GM21390 (cell line): Measurements from ENCODE around the gene HMGXB4.

Source experiments
- ATAC-seq: cut with Tn5 transposase; IDR thresholded peaks from one replicate; pipeline ENCODE4 v1.9.1; 2021; ENCODE audit not compliant: unreplicated experiment

HMGXB4 gene

DNA sequence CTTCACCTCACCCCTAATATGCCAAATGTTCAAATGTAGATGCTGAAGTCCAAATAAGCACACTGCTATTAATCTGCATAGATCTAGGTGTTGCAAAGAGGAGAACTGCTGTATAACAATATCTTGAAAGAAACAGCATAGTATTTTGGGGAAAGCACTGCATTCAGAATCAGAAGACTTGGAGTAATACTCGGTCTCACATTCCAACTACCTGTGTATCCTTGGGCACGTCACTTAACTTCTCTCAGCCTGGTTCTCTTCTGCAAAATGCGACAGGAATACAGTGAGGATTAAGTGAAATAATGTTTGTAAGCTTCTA lies 332 bp upstream of the HMGXB4 start:
- ATAC-seq = peak; percentile 16

DNA sequence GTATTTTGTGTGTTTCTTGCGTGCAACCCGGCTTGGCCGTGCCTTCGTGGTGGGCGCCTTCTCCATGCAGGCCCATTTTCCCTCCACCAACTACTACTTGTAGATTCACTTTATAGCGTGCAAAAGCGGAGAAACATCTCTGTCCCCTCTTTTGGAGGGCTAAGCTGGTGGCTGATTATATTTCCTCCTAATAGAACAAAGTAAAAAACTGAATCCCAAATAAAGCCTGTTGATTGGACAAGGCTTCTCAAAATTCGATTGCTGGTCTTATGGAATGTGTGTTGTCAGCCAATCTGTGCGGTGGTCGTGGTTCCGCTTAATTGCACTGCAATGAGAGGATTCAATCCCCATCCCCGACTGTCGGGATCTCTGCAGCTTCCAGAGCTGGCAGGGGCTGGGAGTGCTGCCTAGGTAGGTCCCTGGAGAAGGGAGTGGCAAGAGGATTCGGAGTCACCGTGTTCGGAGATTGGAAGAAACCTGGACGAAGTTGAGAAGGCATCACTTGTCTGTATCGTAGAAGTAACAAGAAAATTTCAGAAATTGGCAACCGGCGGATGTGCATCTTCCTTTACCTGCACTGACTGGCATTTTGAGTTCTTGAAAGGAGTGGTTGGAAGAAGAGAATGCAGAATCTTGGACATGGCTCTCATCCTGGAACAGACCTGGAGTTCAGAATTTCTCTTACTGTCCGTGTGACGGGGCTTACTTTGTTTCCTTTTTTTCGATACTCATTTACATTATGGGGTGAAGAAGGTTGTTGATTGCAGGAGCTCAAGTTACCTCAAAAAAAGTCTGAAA lies 1.1 kb downstream of the HMGXB4 start:
- peak; percentile 6 for ATAC-seq

DNA sequence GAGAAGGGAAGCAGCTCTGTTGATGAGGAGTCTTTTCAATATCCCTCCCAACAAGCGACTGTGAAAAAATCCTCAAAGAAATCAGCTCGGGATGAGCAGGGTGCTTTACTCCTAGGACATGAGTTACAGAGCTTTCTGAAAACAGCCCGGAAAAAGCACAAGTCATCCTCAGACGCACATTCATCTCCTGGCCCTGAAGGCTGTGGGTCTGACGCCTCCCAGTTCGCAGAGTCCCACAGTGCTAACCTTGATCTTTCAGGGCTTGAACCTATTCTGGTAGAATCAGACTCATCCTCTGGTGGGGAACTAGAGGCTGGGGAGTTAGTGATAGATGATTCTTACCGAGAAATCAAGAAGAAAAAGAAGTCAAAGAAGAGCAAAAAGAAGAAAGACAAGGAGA lies 7.7 kb downstream of the HMGXB4 start:
- no peak for ATAC-seq

DNA sequence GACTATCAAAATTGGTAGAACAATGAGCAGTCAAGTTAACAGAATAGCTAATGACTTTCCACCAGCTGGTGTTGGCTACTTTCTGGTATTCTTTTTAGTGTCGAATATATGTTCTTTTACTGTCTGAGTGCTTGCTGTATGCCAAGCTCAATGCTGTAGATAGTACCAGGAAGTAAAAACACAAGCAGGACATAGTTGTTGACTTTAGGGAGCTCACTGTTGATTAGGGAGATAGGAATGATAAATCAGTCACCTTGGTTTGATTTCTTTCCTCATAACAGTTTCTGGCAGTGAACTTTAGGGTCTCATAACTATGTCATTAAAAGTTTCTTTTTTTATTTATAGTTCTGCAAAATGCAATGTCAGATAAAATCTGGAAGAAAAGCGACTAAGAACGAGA lies 9.0 kb downstream of the HMGXB4 start:
- no peak for ATAC-seq

DNA sequence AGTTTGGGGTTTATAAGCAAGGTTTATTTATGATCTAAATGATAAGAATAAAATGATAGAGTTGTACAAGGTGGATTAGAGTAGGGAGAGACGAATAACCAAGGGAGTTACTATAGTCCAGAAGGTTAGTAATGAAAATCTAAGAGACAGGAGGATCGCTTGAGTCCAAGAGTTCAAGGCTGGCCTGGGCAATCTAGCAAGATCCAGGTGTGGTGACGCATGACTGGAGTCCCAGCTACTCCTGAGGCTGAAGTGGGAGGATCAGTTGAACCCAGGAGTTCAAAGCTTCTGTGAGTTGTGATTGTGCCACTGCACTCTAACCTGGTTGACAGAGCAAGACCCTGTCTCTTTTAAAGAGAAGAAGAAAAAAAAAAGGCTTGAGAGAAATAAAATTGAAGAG lies 12.3 kb downstream of the HMGXB4 start:
- ATAC-seq = no peak

DNA sequence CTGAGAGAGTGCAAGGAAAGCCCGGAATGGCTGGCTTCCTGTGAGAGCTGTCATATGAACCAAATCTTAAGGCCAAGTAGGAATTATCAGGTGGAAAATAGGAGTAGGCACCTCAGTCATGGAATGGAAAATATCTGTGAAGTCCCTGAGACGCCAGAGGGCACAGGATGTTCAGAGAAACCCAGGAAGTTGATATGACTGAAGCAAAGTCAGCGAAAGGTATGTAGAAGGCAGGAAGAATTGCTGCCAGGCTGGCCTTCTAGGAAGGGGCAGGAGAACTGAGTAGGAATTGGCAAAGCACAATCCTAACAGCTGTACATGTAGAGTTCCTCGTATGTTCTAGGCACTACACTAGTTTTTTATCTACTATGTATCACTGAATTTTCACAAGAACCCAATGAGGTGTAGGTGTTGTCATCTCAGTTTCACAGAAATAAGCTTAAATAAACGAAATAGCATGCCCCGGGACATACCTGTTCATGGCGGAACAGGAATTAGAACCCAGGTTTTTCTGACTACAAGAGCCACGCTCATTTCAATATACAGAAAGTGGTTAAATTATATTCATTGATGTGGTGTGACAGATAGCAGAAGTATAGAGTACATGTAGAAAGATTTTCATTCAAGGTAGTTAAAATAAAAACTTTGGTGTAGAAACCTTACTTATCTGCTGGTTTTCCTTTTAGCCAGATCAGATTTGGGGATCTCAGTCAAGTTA lies 17.0 kb downstream of the HMGXB4 start:
- ATAC-seq = no peak

DNA sequence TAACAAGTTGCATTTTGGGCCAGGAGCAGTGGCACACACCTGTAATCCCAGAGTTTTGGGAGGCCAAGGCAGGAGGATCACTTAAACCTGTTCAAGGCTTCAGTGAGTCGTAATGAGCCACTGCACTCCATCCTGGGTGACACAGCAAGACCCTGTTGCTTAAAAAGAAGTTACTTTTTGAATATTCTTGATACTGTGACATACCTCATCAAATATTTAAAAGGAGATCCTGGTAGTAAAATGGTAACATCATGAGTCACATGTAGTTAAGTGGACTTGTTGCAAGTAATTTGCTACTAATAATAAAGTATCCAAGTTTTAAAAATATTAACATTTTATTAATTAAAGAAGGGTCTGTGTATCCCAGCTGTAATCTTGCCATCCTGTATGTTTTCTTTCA lies 18.3 kb downstream of the HMGXB4 start:
- ATAC-seq = no peak

DNA sequence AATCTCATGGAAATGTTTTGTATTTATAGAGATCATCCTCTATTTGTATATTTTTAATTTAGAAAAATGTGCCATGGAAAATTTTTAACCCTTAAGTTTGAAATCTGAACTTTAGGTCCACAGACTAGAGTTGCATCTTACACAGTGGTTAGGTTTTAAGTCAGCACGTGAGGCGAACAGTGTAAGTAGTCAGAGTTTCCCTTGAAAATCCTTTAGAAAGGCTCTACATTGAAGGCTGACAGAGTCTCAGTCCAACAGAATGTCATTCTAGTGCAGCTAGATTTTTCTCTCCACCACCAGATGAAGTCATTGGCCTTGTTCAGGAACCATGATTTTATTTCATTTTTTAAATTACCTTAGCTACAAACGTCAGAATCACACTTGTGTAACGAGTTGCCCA lies 18.7 kb downstream of the HMGXB4 start:
- no peak for ATAC-seq

DNA sequence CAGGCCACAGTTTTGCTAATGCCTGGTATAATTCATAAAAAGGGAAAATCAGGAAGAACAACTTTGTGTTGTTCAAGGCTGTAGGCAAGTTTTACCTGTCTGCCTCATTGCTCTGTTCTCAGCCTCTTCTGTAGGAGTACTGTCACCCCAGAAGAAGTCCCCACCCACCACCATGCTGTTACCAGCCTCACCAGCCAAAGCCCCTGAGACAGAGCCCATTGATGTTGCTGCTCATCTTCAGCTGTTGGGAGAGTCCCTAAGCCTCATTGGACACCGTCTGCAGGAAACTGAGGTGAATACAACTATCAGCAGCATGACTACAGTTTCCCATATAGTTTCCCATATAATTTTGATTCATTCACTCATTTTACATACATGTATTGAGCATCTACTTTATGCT lies 30.8 kb downstream of the HMGXB4 start:
- no peak for ATAC-seq

DNA sequence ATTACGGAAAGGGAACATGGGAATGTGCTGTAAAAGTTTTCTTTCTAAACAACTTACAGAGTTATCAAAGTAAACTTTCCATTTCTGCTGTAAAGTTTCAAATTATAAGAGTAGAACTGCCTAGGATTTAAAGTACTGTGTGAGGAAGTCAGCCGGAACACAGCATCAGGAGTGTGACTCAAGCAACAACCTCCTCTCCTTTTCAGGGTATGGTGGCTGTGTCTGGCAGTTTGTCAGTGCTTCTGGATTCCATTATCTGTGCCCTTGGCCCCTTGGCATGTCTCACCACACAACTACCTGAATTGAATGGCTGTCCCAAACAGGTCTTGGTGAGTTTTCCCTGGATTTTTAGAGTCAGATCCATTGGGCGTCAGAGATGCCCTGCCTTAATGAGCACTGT lies 35.5 kb downstream of the HMGXB4 start:
- ATAC-seq = no peak

DNA sequence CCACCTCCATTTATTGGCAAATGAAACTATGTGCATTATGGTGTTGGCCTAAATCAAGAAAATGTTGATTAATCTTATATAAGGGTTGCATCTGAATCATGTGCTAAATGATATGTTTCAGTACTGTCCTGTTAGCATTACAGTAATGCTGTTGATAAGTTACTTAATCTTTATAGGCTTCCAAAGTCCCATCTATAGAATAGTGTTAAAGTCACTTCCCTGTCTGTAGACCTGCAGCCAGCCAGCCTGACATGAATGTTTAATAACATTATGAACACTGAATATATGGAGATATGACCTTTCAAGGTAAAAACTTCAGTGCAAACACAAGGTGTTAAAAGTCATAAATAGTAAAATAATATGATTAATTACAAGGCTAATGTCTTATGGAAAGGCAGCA lies 38.8 kb downstream of the HMGXB4 start:
- ATAC-seq = no peak

DNA sequence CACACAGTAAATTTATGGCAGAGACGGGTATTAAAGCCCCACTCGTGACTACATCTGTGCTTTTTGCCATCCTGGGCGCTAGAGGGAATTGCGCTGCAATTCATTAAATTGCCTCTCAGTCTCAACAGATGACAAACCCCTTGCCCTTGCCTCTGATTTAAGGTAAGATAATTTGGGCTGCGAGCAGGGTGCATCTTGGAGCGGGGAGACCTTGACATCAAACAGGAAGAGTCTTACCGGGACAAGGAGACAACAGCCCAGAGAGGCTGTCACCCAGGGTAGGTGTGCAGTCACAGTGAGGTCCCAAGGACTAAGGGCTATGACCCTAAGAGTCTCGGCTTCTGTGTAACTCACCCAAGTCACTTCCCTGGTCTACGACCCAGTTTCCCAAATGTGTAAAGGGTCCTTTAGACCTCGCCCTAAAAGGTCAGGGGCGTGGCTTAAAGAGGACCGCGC lies 42.0 kb downstream of the HMGXB4 start:
- ATAC-seq = peak; percentile 18

DNA sequence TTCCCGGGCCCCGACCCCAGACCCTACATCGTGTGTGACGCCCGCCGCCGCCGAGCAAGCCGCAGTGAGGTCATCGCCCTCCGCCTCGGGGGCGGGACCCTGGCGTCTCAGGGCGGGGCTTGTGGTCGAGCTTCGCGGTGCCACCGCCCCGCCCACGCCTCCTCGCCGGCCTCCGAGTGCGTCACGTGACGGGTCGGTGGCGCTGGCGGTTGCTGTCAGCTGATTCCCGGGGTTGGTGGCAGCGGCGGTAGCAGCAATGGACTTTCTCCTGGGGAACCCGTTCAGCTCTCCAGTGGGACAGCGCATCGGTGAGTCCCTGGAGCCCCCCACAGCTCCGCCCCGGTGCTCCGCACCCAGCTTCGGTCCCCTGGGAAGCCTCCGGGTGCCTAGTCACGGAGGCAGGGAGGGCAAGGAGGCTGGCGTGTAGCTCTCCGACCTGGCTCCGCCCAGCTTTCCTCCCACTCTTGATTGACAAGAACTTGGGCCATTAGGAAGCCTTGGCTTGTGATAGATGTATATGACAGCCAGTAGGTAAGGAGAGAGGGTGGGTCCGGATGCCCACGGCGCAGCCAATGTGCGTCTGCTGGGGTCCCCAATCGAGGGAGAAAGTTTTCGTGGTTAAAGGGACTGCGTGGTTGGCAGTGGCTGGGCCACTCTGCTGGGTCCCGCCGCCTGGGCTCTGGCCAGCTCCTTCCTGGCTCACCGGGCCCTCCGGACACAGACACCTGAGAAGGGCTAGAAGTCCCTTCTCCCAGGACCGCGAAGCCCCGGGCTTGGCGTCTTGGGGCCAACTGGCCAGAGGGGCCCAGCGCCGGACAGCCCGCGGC lies 42.6 kb downstream of the HMGXB4 start, which contains the start of gene TOM1:
Gene TOM1, plus strand, starts transcription at position 222 of the 827 bp plus-strand sequence. Its CDS starts 35 bp downstream, at position 257.
- ATAC-seq = peak; percentile 96

DNA sequence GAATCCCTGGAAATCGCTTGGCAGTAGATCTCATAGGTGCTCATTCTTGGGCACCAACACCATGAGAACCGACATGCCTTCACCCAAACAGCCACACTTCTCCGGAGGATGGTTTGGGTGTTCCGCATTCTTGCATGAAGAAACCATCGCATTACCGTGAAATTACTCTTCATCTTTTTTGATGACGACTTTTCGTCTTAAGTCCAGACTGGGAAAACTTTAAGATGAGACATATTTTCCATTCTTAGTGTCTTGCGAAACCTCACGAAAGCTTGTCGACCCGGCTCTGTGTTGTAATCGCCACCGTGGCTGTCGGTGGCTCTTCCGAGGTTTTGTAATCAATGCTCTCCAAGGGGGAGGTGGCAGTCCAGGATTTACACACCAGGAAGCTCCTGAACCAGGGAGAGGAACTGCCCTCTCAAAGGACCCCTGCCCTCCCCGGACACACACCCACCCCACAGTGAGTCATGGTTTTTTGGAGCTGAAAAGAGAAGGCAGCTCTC lies 44.1 kb downstream of the HMGXB4 start:
- no peak for ATAC-seq

DNA sequence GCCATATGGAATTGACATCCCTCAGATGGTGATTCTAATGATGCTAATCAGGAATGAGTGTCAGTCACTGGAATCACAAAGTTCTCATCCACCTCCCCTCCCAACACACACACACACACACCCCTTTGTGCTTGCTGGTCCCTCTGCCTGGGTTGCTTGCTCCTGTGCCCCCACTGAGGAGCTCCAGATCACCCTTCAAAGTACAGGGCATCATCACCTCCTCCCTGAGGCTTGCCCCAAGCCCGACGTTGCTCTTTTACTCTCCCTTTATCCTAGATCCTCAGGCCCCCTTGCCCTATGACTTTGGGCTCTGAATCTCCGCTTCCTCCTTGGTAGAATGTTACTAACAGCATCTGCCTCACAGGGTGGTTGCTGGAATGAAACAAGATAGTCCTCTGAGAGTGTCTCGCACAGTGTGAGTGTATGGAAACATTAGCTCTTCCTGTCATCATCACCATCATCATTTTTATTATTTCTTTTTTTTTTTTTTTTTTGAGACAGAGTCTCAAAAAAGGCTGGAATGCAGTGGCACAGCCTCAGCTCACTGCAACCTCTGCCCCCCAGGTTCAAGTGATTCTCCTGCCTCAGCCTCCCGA lies 45.8 kb downstream of the HMGXB4 start:
- ATAC-seq = no peak

DNA sequence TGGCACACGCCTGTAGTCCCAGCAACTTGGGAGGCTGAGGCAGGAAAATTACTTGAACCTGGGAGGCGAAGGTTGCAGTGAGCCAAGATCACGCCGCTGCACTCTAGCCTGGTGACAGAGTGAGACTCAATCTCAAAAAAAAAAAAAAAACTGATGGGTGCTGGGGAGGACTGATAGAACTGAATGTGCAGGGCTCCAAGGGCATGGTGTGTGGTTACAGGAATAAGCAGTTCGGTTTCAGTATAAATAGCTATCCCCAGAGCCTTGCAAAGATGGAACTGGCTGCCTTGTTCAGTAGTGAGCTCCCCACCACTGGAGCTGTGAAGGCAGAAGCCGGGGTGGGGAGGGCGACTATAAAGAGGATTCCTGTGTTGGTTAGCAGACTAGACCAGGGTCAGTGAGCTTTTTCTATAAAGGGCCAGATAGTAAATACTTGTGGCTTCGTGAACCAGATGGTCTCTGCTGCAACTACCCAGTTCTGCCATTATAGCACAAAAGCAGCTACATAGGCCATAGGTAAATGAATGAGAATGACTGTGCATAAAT lies 48.3 kb downstream of the HMGXB4 start:
- ATAC-seq = no peak

DNA sequence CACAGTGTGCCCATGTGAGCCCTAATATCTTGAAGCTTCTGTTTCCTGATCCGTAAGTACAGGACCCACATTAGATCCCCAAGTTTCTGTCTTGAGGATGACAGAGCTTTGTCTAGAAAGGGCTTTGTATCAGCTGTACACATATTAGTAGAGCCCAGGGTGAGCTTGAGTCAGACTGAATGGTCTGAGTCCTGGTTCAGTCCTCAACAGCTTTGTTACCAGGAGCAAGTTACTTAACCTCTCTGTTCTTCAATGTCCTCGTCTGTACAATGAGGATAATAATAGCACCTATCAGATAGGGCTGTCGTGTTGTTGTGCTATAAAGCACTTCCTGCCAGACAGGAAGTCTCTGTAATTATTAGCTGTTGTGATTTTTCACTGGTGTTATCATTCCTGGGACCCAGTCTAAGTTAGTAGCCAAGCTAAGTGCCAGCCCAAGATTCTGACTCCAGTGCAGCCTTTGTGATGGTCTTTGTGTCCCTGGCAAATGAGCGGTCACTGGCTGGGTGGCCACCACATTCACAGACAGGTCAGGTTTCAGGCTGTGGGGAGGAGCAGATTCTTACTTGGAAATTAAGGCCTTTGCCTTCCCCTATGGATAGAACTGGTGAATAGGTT lies 49.2 kb downstream of the HMGXB4 start:
- no peak for ATAC-seq

DNA sequence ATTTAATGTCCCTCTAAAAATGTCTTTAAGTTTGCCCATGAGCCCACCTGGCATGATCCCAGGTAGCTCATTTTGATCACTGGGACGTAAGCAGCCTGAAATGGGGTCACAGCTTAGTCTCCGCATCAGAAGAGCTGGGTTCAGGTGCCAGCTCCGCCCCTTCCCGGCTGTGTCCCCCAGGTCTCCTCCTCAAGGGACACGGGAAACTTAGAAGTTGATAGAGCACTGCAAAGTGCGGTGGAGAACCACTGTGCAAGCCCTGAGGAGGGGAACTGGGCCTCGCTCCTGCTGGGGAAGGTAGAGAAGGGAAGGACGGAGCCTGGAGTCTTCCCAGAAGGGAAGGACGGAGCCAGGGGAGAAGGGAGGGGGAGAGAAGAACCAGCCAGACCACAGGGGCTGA lies 50.1 kb downstream of the HMGXB4 start:
- ATAC-seq = no peak

DNA sequence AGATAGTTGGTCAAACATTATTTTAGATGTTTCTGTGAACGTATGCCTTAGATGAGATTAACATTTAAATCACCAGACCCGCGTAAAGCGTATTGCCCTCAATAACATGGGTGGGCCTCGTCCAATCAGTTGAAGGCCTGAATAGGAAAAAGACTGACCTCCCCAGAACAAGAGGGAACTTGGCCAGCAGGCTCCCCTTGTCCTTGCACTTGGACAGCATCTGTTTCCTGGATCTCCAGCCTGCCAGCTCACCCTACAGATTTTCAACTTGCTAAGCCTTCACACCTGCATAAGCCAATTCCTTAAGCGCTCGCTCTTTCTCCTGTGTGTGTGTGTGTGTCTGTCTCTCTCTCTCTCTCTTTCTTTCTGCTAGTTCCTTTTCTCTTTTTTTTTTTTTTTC lies 50.6 kb downstream of the HMGXB4 start:
- no peak for ATAC-seq

DNA sequence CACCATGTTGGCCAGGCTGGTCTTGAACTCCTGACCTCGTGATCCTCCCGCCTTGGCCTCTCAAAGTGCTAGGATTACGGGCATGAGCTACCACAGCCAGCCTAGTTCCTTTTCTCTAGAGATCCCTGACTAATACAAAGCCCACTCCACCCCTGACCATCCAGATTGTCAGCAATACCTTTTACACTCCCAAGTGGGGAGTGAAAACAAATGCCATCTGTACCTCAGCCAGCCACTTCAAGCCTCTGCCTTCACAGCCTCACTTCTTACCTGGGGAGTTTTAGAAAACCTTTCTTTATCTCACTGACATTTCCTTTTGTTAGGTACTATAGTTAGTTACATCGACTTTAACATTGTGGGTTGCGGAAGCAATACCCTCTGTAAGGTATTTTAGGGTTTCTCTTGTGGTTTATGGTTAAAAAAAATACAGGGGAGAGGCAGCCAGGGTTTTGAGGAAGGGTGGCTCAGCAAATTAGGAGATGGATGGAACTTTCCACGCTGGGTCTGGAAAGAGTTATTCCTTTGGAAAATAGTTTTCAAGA lies 51.3 kb downstream of the HMGXB4 start:
- ATAC-seq = peak; percentile 49
